Kidney (tissue), 14 donors: ENCODE results near the gene MBD3L2B. TPM values are rescaled to one million over a fixed set of nuclear protein-coding genes. Genes with fewer than 3 reads are reported as not detected.
A peak's percentile ranks its signal among the peaks of the same experiment; 100 is the strongest.

ENCODE experiments used
- DNase-seq, 5 donors: peaks; one replicate each; pipeline ENCODE4 v3.0.0-alpha.2; 2013 to 2020
- FAIRE-seq: peaks from 2 replicates; lab custom pipeline; 2012; peaks lifted over from hg19 to GRCh38; lab: Jason Lieb, UNC
- H3K27ac ChIP-seq, 2 donors: one replicate each; pipeline ENCODE4 v1.7.0; 2013; ENCODE audit warnings: low read depth in 2 of 2, low read length in 2 of 2, inconsistent platforms in 1 of 2
- H3K27me3 ChIP-seq: one replicate; pipeline ENCODE4 v1.7.1; 2013; ENCODE audit warnings: low read length, inconsistent platforms; ENCODE audit not compliant: control insufficient read depth, insufficient read depth
- H3K36me3 ChIP-seq, 3 donors: one replicate each; pipeline versions ENCODE4 v1.7.0 to v1.7.1; 2013; ENCODE audit warnings: low read length in 3 of 3, control low read depth in 1 of 3, inconsistent platforms in 1 of 3; ENCODE audit not compliant: insufficient read depth in 3 of 3, control insufficient read depth in 2 of 3
- H3K4me1 ChIP-seq, 3 donors: one replicate each; pipeline versions ENCODE4 v1.7.0 to v1.7.1; 2013; ENCODE audit warnings: low read length in 3 of 3, inconsistent platforms in 1 of 3, low read depth in 1 of 3; ENCODE audit not compliant: control insufficient read depth in 2 of 3, insufficient read depth in 2 of 3
- H3K4me3 ChIP-seq, 3 donors: one replicate each; pipeline versions ENCODE4 v1.7.0 to v1.8.1; 2013; ENCODE audit warnings: low read length in 3 of 3, control low read depth in 1 of 3, inconsistent platforms in 1 of 3
- H3K9ac ChIP-seq, 3 donors: one replicate each; pipeline versions ENCODE4 v1.7.0 to v1.7.1; 2013; ENCODE audit warnings: low read length in 3 of 3, control low read depth in 1 of 3, inconsistent platforms in 1 of 3
- H3K9me3 ChIP-seq, 3 donors: one replicate each; pipeline versions ENCODE4 v1.7.0 to v1.7.1; 2013; ENCODE audit warnings: low read length in 3 of 3, control low read depth in 1 of 3, inconsistent platforms in 1 of 3; ENCODE audit not compliant: control insufficient read depth in 2 of 3, insufficient read depth in 1 of 3
- intact Hi-C: fragments of 100-400 bp; cut with DNase I; formaldehyde crosslinking; loops from one replicate; pipeline ENCODE4 v1.11.1; 2022
- polyA plus RNA-seq: library from polyadenylated mRNA; stranded (reverse); fragments of 350-450 nt; fragmentation: Illumina TruSeq; extraction: RNeasy Lipid Tissue Mini Kit (QIAGEN cat#74804); gene quantifications from one replicate; pipeline ENCODE4 v1.2.3, GENCODE V29; 2014; ENCODE audit warnings: low read depth, low replicate concordance; ENCODE audit not compliant: insufficient read depth
- total RNA-seq: library from RNA; stranded (reverse); fragmentation: NEBNext Ultra II Directional; extraction: Animal tissue kit (Norgen Biotek cat#: 25700); gene quantifications from one replicate; pipeline ENCODE4 v1.2.1, GENCODE V29; 2021
- TF ChIP-seq, protein P1 (sequence below): IDR thresholded peaks from 3 replicates; pipeline ENCODE4 v1.5.1; 2012; ENCODE audit warnings: mild to moderate bottlenecking, moderate library complexity, borderline replicate concordance; ENCODE audit not compliant: insufficient read depth; ENCODE audit errors: extremely low read depth
- donor health status: control.
- donor health status: control.
- donor health status: control.
- donor health status: control.
- donor health status: control.
- donor health status: DM: yes; HTN: yes; CAD: no.
- donor health status: Normal renal cell carcinoma (clear cell type).

Gene MBD3L2B
- total and polyA plus RNA-seq, 2 donors from 2014 or later: not detected

DNA sequence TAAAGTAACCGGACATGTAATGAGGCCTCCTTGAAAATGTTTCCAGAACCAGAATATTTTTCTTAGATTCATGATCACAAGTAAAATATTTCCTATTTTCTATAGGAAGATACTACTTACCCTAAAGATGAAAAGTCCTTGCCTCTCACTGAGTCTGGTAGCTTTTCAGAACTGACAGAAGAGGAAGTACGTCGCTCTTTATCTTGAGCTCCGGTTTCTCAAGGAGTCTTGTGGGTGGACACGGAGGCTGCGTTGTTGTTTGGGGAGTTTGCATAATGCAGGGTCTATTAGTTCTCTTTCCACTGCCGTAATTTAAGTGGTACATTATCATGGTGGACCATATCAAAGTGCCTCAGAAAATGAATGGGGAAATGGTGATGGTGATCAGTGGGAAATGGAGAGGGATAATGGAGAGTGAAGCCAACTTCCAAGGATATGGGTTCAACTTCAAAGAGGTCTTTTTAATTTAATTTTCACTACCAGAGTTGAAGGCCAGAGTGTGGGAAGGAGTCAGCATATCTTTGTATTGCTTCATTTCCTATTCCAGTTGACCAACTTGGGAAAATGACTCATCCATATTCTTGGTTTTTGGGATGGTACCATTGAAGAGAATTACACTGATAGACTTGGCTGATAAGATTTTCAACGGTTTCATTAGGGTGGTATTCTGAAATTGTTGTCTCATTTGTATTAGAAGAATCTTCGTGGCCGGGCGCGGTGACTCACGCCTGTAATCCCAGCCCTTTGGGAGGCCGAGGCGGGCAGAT lies 23.4 kb downstream of the MBD3L2B start:
- DNase-seq: no peak
- FAIRE-seq: no peak
- Histone ChIP-seq H3K4me1 (no peaks in the 10 kb centered on the region), H3K36me3 (no peaks in the 10 kb centered on the region), H3K9me3 (peaks cover 0 to 2% (median 0%) of the 10 kb centered on the region in 3 donors), H3K9ac (no peak overlapping the region), H3K27me3 (no peaks in the 10 kb centered on the region), H3K27ac (no peak overlapping the region), H3K4me3 (no peak overlapping the region)
- intact Hi-C loops: no loop called here
- TF ChIP-seq, protein P1, sequence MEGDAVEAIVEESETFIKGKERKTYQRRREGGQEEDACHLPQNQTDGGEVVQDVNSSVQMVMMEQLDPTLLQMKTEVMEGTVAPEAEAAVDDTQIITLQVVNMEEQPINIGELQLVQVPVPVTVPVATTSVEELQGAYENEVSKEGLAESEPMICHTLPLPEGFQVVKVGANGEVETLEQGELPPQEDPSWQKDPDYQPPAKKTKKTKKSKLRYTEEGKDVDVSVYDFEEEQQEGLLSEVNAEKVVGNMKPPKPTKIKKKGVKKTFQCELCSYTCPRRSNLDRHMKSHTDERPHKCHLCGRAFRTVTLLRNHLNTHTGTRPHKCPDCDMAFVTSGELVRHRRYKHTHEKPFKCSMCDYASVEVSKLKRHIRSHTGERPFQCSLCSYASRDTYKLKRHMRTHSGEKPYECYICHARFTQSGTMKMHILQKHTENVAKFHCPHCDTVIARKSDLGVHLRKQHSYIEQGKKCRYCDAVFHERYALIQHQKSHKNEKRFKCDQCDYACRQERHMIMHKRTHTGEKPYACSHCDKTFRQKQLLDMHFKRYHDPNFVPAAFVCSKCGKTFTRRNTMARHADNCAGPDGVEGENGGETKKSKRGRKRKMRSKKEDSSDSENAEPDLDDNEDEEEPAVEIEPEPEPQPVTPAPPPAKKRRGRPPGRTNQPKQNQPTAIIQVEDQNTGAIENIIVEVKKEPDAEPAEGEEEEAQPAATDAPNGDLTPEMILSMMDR: no peak

GRCh38 chr19:6996810-6997209 lies 24.4 kb downstream of the MBD3L2B start:
- Histone ChIP-seq H3K4me1 (no peaks in the 10 kb centered on the region), H3K9ac (no peak overlapping the region), H3K36me3 (no peaks in the 10 kb centered on the region), H3K4me3 (no peak overlapping the region), H3K27ac (no peak overlapping the region), H3K9me3 (peaks cover 0 to 2% (median 0%) of the 10 kb centered on the region in 3 donors), H3K27me3 (no peaks in the 10 kb centered on the region)
- DNase-seq (no peak), FAIRE-seq (no peak)
- TF ChIP-seq, protein P1: no peak
- intact Hi-C loops: no loop called here

DNA sequence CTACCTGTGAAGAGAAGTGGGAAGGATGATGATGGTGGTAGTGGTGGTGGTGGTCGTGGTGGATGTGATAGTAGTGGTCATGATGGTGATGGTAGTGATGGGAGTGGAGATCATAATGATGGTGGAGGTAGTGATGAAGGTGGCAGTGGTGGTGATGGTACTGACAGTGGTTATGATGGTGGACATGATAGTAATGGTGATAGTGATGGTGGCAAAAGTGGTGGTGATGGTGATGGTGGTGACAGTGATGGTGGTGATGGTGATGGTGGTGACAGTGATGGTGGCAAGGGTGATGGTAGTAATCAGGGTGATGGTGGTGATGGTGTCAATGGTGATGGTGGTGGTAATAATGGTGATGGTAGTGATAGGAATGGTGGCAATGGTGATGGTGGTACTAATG lies 26.2 kb downstream of the MBD3L2B start:
- TF ChIP-seq, protein P1: no peak
- Histone ChIP-seq H3K4me1 (no peaks in the 10 kb centered on the region), H3K9ac (no peak overlapping the region), H3K27me3 (no peaks in the 10 kb centered on the region), H3K27ac (no peak overlapping the region), H3K9me3 (peaks cover 0 to 2% (median 0%) of the 10 kb centered on the region in 3 donors), H3K36me3 (no peaks in the 10 kb centered on the region), H3K4me3 (peak overlapping the region in 1 of 3 donors; percentile 8)
- no peak for DNase-seq
- no peak for FAIRE-seq
- intact Hi-C loops: no loop called here
